NCI-H510A (cell line): ENCODE results near the gene RAB15.
A peak's percentile ranks its signal among the peaks of the same experiment; 100 is the strongest.

Source experiments
- DNase-seq: peaks from one replicate; lab custom pipeline; 2025; lab: John Stamatoyannopoulos, UW

RAB15 gene

DNA sequence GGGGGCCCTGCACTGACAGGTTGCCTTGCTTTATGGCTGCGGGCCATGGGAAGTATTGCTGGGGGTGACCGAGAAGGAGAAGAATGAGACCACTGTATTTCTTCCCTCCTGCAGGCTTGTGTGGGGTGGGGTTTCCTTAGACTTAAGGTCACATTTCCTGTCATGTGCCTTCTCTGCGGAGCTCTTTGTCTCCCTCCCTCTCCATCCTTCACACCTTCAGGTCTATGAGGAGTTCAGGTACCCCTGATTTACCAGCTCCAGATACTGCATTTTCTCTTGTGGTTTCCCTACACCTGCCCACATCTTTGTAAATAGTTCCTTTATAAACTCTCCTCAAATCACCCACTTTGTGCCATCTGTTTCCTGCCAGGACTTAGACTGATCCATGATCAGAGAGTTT lies 18.2 kb upstream of the RAB15 start:
- no peak for DNase-seq

DNA sequence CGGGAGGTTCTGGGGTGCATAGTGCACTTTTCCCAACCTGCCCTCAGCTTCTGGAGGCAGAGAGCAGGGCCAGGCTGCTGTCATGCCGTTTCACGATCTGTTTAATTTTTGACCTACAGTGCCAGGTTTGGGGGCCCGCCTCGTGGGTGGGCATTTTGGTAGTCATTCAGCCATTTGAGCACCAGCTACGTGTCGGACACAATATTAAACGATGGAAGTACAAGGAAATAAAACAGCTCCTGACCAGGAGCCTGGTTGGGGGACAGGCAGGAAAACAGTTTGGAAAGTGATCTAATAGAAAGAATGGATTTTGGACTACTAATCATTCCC lies 15.3 kb upstream of the RAB15 start:
- DNase-seq, result no peak

DNA sequence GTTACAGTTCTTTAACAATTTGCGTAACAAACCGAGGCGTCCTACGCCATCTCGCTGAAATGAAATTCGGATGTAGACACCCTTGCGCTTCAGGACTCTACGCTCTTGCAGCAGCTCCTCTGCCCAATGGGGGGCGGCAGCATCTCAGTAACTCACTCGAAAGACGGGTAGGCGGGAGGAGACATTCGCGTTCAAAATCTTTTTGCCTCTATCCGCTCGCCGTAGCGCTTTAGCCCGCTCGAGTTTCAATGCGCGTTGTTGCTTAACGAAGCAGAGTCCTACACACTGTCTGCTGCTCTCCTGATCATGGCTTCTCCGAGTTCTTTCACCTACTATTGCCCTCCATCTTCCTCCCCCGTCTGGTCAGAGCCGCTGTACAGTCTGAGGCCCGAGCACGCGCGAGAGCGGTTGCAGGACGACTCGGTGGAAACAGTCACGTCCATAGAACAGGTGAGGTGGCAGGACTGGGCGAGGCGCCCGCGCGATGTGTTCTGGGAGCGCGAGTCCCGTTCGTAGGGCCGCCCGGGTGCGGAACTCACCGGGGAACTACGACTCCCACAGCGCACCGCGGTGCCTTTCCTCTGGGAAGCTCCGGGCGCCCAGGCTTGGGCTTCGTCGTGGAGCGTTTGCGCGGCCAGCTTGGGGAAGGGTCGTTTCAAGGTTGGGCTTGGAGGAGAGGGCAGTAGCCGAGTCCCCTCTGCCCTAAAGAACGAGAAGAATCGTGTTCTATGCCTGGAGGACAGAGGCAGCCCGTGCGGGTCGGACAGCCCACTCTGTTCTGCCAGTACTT lies 14.7 kb upstream of the RAB15 start, which contains the start of gene FNTB:
Gene FNTB (plus strand): TSS at position 248 of the 790 bp plus-strand sequence. CDS start 59 bp downstream, at position 307.
- peak; percentile 93 for DNase-seq

DNA sequence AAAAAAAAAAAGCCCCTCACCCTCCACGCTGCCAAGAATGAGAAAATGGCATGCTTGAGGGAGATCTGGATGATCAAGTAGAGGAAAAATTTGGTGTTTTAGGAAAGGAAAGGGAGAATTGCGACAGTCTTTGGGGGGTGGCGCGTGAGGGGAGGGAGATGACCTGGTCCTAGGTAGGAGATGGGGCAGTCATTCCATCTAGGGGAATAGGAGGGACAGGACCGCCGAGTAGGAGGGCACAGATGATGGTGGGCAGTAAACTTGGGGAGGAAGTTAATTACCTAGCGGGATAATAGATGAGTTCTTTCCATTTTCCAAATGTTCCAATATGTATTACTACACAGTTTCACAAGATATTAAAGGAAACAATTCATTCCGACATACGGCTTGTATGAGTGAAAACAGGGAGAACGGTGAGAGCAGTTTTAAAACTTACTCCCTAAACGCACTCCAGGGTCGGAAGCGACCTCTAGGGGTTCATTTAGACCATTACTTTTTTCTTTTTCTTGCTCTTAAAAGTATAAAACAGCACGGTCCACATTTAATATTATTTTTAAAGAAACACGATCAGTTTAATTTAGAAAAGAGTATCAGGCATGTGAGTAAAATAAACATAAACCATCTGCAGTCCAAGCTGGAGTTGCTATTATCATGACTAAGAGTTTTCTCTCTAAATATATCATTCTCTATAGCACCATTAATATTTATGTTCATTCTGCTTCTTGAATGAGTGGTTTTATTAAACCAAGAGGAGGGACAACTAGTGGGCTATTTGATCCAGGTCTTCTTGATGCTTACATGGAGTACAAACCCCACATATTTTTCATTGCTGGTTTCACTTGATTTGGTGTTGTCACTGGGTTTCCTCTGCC lies 11.5 kb upstream of the RAB15 start:
- DNase-seq, result no peak

DNA sequence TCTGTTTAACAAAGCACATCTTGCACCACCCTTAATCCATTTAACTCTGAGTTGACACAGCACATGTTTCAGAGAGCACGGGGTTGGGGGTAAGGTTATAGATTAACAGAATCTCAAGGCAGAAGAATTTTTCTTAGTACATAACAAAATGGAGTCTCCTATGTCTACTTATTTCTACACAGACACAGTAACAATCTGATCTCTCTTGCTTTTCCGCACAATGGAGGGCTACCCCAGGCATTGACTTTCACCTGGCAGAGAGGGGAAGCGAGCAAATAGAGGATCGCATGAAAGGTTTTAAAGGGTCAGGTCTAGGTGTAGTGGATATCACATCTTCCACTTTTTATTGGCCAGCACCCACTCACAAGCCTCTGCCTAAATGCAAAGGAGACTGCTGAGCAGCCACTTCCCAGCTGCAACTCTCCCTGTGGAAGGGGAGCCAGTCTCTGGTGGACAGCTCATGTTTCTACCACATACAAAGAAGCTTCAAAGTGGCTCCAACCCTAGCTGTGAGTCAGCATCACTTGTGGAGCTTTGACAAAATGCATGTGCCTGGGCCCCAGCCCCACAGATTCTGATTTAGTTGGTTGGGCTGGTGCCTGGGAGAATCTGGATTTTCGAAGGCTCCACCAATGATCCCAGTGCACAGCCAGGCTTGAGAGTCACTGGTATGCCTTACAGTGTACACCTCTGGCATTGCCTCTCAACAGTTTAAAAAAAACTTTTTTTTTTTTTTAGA lies 7.4 kb upstream of the RAB15 start:
- no peak for DNase-seq

DNA sequence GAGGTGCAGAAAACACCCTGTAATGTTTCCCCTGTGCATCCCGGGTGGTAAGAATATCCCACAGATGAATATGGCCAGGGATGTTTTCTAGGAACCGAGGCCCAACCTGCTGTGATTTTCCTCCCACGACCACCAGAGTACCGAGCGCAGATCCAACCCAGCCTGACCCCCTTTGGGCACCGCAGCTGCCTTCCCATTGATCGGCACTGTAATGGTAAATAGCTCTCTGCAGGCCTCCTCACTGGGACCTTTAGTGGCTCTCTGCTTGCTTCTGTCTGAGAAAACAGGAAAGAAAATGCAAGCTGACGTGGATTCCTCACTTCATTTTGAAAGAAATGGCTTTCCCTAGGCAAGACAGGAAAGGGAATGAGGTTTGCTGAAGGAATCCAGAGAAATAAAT lies 2.4 kb upstream of the RAB15 start:
- DNase-seq, result no peak

DNA sequence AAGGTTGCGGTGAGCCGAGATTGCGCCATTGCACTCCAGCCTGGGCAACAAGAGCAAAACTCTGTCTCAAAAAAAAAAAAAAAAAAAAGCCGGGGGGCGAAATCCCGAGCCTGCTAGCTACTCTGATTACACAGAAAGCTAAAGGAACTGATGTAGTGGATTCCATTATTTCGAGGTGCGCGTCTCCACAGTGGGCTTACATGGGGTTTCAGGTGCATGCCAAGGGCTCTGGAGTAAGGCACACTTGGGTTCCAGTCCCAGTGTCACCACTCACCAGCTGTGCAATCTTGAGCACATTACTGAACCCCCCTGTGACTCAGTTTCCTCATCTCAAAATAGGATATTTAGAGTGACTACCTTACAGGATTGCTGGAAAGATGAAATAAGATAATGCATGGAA lies 1.7 kb upstream of the RAB15 start:
- DNase-seq, result no peak

DNA sequence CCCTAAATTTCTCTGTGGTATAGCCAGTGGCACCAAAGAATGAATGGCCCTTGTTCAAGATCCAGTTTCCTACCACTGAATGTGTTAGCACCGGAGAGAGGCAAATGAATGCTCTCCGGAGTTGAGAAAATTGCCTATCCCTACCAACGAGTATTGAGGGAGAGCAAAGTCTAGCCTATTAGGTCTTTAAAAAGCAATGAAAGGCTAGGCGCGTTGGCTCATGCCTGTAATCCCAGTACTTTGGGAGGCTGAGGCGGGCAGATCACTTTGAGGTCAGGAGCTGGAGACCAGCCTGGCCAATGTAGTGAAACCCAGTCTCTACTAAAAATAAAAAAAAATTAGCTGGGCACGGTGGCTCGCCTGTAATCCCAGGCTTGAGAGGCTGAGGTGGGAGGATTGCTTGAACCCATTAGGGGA lies 898 bp upstream of the RAB15 start:
- DNase-seq, result no peak

DNA sequence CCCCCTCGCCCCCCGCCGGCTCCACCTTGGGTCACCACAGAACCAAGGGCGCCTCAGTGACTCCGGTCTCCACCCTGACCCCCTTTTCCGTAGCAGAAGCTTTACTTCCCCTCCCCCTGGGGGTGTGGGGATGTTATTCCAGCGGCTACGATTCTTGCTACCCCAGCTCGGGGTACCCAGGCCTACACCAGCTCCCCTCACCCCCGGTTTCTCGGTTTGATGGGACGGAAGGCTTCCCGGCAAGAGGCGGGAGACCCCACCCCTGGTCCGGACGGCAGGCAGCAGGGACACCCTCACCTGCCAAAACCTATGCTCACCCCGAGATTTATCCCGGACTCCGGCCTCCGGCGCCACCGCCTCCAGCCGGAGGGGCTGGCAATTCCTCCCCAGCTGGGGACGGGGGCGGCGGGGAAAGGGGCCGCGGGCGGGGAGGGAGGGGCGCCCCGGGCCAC lies 619 bp downstream of the RAB15 start:
- no peak for DNase-seq

DNA sequence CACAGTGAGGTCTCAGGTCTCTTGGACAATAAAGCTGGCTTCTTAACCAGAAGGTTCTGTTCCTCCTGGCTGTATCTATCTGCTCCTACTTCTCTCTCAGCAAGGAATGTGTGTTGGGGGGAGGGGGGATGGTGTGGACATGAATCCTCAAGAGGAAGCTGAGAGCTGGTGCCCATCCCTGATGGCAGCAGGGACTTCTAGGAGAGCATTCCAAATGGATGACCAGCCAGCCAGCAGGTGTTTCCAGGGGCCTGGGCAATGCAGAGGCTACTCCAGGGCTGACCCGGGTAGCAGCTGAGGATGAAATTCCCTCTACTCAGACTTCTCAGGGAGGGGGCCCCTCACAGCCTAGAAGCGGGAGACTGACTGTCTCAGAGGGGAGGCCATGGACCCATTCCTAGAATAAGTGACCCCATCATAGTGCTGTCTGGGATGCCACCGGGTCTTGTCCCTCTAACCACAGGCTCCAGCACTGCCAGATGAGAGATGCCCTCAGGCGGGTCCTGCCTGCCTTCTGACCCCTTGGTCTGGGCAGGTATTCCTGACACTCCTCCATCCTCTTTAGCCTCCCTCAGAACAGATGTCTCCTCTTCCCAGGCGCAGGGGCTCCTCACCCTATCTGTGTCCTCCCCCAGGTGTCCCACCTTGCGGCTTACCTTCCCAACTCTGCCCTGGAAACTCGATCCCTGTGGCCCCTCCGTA lies 1.2 kb downstream of the RAB15 start:
- DNase-seq, result no peak

DNA sequence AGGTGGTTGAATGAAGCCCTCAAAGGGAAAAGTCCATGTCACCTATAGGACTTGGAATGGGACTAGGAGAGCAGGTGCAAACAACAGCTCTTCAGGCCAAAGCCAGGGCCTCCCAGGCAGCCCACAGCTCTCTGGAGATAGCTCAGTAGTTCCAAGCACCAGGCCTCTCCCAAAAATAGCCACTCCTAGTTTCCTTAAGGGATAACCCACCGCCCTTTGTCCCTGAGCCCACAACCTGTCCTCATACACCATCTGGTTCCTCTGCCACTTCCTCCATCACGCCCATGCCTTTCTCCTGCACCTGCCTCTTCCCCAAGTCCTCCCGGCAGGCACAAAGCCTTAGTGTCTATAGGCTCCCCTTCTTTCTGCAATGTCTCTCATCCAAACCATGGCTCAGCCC lies 2.1 kb downstream of the RAB15 start:
- DNase-seq, result no peak

DNA sequence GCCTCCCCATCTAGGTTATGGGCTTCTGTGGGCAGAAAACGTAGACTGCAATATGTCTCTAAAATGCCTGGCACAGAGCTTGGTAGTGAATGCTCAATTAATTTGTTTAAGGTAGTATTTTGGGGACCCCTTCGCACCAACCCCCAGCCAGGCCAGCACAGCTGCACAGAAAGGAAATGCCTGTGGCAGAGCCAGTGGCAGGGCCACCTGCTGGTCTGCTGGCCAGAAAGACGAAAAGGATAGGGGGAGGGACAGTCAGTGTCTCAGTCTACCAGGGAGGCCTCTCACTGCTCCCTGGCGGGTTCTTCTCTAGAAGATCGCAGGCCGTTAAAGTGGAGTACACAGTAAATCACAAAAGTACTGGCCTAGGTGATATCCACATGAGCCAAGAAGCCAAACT lies 3.5 kb downstream of the RAB15 start:
- DNase-seq, result no peak

DNA sequence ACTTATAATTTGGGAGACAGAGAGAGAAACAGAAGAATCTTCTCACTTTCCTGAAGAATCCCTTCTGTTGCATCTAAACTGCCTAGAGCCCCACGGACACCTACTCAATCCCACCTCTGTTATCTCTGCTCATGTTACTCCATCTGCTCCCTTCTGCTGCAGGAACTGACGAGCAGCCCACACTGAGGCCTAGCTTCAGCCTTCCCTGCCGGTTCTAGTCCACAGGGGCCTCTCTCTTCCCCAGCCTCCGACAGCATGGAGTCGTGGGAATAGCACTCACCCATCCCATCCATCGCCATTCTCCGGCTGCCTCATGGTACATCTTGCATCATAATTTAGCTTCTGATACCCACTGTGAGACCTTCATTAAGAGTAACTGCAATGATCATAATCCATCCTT lies 4.0 kb downstream of the RAB15 start:
- DNase-seq, result no peak

DNA sequence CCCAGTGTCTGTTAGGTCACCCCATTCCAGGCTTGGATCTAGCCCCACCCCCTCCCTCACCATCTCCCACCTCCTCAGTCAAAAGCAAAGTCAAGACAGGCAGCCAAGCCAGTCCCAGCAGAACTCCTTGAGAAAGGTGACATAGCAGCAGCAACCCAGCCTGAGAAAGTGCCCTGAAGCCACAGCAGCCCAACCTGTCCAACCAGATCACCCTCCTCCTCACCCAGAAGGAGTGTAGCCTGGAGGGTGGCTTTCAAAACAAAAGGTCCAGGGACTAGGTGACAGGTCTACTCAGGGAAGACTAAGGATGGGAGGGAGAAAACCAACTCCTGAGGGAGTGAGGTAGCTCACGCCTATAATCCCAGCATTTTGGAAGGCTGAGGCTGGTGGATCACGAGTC lies 5.2 kb downstream of the RAB15 start:
- DNase-seq, result peak; percentile 31

DNA sequence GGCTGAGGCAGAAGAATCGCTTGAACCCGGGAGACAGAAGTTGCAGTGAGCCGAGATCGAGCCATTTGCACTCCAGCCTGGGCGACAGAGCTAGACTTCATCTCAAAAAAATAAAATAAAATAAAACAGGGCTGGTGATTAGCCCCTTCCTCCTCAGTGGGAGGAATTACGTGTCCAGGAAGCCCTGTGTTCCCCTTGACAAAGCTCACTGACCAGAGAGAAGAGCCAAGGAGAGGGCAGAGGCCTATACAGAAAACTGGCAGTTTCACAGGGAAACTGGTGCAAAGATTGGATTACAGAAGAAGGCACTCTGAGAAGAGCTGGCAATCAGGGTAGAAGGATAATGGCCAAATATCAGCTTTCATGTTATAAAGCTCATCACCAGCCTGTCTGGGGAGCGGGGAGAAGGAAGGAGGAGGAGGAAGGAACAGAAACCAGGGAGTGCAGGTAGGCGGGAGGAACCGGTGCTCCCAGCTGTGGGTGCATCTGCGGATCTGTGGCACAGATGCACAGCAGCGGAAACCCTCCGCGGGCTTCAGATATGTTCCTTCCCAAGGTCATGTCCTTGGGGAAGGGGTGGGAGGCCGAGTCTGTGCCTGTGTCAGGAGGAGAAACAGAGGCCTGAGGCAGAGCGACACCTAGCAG lies 6.7 kb downstream of the RAB15 start:
- no peak for DNase-seq

DNA sequence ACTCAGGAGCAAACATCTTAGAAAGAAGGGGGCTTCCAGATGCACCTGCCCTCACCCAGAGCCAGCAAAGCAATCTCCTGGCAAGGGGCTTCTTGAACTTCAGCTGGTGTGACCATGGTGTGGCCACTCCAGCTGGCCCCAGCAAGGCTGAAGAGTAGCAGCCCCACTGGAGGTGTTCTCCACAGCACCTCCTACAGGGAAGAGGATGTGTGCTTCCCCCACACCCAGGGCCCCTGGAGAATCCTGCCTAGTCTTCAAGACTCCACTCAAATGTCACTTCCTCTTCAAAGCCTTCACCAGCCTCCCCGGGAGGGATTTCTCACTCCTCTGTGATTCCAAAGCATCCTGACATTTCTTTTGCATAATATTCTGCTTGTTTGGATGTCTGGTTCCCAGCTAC lies 8.5 kb downstream of the RAB15 start:
- no peak for DNase-seq

DNA sequence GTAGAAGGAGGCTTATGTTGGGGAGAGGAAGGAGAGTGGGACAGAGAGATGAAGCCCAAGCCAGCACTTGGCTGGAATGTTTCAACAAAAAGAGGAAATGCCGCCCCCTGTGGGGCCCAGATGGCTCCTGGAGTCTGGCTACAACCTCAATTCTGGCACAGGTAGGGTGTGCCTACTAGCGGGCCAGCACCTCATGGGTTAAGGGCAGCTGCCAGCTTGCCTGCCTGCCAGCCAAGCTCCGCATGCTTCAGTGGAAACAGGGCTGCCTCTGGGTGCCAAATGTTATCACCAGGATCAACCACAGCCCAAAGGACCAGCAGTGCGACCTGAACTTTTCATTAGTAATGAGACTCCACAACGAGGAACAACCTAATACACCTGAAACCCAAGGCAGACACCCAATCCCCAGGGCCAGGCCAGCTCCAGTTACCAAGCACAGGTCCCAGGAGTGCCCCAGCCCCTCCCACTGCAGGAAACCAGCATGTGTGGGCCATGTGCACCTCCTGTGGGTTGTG lies 11.3 kb downstream of the RAB15 start:
- DNase-seq, result peak; percentile 57

DNA sequence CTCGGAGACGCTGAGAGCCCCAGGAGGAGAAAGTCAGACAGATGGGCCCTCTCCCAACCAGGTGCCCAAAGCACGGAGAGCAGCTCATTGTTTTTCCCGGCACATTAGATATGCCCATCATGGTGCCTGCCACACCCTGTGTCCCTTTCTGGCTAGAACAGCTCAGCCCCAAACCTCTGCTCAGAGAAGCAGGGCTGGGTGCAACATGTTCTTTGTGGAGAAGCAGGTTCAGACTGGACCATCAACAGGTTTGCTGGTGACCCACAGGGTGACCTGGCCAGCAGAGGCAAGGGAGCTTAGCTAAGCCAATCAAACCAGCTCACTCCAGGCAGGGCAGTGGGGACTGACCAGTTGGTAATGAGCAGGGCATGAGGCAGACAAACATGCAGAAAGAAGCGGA lies 13.4 kb downstream of the RAB15 start:
- DNase-seq, result no peak

DNA sequence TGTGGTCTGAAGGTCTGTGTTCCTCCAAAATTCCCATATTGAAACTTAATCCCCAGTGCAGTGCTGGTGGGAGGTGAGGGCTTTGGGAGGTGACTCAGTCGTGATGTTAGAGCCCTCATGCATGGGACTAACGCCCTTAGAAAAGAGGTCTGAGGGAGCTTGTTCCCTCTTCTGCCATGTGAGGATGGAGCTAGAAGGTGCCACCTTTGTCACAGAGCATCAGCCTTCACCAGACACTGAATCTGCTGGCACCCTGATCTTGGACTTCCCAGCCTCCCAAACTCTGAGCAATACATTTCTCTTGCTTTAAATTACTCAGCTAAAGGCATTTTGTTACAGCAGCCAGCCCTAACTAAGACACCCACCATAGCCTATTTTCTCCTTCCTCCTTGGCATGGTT lies 13.9 kb downstream of the RAB15 start:
- DNase-seq, result no peak

DNA sequence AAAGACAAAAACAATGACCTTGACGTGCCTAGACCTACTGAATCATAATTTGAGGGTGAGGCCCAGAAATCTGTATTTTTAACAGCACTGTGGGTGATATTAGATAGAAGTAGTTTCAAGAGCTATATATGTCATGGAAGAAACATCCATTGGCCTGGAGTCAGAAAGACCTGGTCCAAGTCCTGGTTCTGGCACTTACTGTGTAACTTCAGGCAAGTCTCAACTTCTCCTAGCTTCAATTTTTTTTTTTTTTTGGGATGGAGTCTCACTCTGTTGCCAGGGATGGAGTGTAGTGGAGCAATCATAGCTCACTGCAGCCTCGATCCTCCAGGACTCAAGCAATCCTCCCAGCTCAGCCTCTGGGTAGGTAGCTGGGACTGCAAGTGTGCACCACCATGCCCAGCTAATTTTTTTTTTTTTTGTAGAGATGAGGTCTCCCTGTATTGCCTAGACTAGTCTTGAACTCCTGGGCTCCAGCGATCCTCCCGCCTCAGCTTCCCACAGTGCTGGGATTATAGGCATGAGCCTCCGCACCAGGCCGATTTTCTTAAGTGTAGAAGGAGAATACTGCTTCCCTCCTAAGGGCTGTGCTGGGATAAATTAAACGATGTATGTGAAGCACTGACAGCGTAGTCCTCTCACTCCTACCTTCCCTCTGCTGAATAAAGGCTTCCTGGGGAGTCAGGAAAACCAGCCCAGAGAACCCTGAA lies 15.3 kb downstream of the RAB15 start:
- no peak for DNase-seq

DNA sequence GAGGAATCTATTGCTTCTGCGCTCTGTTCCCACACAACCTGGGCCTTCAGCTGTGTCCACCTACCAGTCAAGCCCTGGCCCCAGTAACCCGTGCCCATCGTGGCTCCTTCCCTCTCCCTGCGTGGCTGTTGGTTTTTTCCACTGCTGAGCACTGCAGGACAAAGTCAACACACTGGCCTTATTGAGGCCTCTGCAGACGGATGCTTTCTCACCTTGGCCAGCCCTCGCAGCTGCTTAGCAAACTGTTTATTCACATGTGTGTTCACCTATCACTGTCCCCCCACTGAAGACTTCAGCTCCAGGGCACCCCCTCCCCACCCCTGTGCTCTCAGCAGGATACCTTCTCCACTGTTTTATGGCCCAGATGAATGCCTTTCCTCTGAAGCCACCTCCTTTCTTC lies 16.8 kb downstream of the RAB15 start:
- no peak for DNase-seq
